Hippocampal formation (tissue), 2 donors: Measurements from ENCODE around the gene LRRC74A.

Experiments used
- DNase-seq, 2 donors: peaks; one replicate each; lab custom pipeline; 2025; lab: John Stamatoyannopoulos, UW

LRRC74A gene

DNA sequence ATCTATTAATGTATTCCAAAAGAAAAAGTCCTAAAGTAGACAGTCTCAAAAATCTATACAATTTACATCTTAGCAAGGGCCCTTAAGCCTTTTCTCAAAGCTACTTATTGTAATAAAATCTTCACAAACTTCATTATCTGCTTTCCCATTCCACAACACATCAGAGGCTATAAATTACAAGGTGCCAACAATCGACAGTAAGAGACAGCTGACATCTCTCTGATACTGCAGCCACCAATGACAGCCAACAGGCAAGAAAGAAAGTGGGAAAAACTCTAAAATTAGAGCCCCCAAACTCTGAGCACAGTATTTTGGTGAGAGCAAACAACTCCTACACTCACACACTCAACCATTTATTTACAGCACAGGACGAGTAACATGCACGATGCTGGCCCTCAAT, 15.7 kb upstream of the LRRC74A start:
- no peak for DNase-seq

GRCh38 chr14:76810953-76811400, 15.2 kb upstream of the LRRC74A start:
- DNase-seq: peak; percentile 36 to 78

- no peak for DNase-seq
These were observed 14.6 kb upstream of the LRRC74A start for GRCh38 chr14:76811561-76811960.

- DNase-seq: no peak
These were observed 14.2 kb upstream of the LRRC74A start for GRCh38 chr14:76812093-76812421.

DNA sequence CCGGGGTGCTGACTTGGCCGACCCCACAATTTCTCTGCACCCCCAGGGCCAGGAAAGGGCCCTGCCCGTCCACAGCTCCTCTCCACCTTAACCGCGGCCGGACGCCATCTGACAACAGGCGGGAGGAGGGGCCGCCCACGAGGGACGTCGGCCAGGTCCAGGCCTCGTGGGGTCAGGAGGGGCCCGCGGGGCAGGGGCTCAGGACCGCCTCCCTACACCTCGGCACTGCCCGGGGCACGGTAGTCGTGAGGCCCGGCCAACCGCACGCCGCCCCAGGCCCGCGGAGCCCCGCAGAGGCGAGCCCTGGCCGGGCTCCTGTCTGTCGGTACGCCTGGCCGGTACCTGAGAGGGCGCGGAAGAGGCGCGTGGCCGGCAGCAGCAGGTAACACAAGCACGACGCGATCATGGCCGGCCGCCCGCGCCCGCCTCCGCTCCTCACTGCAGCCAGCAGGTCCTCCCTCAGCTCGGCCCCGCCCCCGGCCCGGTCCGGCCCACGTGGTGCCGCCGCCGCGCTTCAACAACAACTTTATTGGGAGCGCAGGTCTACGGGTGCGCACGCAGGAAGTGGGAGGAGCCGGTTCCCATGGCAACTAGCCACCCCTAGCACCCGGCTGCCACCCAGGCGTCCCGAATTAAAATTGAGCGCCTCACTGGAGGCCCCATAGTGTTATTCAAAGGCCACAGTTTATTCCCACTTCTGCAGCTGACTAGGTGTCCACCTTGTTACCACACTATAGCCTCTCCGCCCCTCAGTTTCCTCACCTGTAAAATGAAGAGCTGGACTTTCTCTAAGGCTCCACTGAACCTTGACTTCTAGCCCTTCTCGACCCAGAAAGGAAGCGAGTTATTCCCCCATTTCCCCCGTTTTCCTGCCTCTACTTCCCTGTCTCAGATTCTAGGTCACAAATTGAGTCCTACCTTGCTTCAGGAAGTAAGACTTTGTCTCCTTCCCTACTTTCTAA, 13.5 kb upstream of the LRRC74A start, which contains the start of gene ANGEL1:
ANGEL1 (minus strand) TSS at position 461 of the 962 bp plus-strand sequence; CDS start at position 406, 55 bp downstream.
- DNase-seq: peak; percentile 72 to 91

- no peak for DNase-seq
These were observed 11.2 kb upstream of the LRRC74A start for GRCh38 chr14:76814726-76815645.

GRCh38 chr14:76820700-76821099, 5.5 kb upstream of the LRRC74A start:
- no peak for DNase-seq

- DNase-seq: no peak
These were observed 1.6 kb downstream of the LRRC74A start for GRCh38 chr14:76827696-76828296.

- no peak for DNase-seq
These were observed 2.3 kb downstream of the LRRC74A start for GRCh38 chr14:76828339-76829012.

- no peak for DNase-seq
These were observed 2.8 kb downstream of the LRRC74A start for GRCh38 chr14:76829013-76829365.

- DNase-seq: peak; percentile 92 to 93
These were observed 3.6 kb downstream of the LRRC74A start for GRCh38 chr14:76829650-76830421.

DNA sequence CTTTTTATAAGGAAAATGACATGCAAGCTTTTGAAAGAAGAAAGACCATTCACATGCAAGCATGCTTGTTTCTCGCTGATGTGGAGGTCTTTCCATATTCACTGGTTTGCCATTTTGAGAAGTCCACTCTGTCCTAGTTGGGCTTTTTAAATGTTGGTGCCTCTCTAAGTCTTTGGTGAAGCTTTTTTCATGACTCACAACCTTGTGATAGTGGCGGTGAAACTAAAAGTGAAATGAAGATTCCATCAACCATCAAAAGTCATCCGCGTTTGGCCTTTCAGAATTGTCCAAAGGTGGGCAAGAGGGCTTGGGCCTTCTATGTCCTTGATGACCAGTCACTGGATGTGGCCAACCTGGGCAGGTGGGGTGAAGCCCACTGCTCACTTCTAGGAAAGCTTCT, 4.3 kb downstream of the LRRC74A start:
- no peak for DNase-seq

DNA sequence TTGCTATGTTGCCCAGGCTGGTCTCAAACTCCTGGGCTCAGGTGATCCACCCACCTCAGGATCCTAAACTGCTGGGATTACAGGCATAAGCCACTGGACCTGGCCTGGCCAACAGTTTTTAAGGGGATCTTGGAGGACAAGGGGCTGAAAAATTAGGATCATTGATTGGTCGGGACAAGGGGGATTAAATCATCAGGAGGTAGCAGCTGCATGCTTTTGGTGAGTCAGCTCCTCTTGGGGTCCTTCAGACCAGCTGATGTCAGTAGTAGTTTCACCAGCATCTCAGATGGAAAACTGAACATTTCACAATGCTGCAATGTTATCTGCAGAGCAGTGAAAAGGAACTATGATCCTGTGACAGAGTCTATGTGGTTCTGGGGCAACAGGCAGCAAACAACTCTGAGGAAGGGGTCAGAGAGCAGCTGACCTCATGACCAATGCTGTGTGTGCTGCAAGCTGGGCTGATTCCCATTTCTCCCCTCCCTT, 6.3 kb downstream of the LRRC74A start:
- DNase-seq: no peak

DNA sequence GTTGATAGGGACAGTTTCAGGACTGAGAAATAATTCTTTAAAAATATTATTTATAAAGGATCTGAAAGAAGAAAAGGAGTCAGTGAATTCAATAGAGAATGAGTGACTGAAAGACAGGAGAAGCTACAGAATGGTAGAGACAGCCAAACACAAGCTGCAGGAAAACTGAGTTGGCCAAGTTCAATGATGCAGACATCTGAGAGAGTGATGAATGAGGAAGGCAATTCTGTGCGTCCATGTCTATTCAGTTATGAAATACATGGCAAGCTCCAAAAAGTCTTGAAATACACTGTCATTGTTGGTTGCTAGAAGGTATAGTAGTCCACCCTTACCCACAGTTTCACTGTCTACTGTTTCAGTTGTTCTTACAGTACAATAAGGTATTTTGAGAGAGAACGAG, 6.8 kb downstream of the LRRC74A start:
- no peak for DNase-seq

- DNase-seq: no peak
These were observed 8.0 kb downstream of the LRRC74A start for GRCh38 chr14:76834241-76834661.

- peak in 1 of 2 donors; percentile 30 for DNase-seq
These were observed 9.9 kb downstream of the LRRC74A start for GRCh38 chr14:76836029-76836630.

- DNase-seq: no peak
These were observed 11.3 kb downstream of the LRRC74A start for GRCh38 chr14:76837524-76837923.

DNA sequence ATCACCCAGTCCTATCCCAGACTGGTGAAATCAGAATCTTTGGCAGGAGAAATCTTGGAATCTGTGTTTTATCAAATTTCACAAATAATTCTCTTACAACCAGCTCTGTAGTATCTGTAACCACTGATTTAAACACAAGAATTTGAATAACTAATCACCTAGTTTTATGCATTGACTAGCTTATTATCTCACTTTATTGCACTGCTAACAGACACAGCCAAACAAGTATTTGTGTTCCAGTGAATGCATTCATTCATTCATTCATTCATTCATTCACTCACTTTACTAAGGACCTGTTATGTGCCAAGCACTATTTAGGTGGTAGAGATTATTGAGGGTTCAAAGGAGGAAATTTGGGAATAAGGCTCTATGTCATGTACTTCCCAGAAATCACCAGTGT, 16.2 kb downstream of the LRRC74A start:
- no peak for DNase-seq

- no peak for DNase-seq
These were observed 18.0 kb downstream of the LRRC74A start for GRCh38 chr14:76844223-76844622.
